Esophagus muscularis mucosa (tissue), 4 donors: ENCODE measurements around the gene ELL2.

Experiments
- EP300 ChIP-seq: sonication (generic); formaldehyde crosslinking; IDR thresholded peaks from one replicate; pipeline ENCODE4 v1.6.1; 2017; ENCODE audit warnings: antibody characterized with exemption
- POLR2A ChIP-seq: fragments of 450-650 bp; IDR thresholded peaks from one replicate; pipeline ENCODE4 v1.6.1; 2017; ENCODE audit warnings: antibody characterized with exemption, moderate library complexity, mild to moderate bottlenecking, low read depth
- TF ChIP-seq, protein P1 (sequence below), 3 experiments: fragments of 200-600 bp in 2 of 3; fragments of 450-650 bp in 1 of 3; sonication (generic) in 2 of 3; IDR thresholded peaks; one replicate each; pipeline ENCODE4 v1.5.1; 2017 to 2019; ENCODE audit warnings: antibody characterized with exemption in 3 of 3, mild to moderate bottlenecking in 2 of 3, moderate library complexity in 1 of 3

DNA sequence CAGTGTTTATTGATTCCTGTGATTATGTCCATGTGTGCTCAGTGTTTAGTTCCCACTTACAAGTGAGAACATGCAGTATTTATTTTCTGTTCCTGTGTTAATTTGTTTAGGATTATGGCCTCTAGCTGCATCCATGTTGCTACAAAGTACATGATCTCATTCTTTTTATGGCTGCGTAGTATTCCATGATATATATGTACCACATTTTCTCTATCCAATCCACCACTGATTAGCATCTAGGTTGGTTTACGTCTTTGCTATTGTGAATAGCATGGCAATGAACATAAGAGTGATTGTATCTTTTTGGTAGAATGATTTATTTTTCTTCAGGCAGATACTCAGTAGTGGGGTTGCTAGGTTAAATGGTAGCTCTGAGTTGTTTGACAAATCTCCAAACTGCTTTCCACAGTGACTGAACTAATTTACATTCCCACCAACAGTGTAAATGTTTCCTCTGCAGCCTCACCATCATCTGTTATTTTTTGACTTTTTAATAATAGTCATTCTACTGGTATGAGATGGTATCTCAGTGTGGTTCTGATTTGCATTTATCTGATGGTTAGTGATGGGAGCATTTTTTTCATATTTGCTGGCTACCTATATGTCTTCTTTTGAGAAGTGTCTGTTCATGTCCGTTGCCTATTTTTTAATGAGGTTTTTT is 47.5 kb upstream of the ELL2 start:
- TF ChIP-seq, protein P1, sequence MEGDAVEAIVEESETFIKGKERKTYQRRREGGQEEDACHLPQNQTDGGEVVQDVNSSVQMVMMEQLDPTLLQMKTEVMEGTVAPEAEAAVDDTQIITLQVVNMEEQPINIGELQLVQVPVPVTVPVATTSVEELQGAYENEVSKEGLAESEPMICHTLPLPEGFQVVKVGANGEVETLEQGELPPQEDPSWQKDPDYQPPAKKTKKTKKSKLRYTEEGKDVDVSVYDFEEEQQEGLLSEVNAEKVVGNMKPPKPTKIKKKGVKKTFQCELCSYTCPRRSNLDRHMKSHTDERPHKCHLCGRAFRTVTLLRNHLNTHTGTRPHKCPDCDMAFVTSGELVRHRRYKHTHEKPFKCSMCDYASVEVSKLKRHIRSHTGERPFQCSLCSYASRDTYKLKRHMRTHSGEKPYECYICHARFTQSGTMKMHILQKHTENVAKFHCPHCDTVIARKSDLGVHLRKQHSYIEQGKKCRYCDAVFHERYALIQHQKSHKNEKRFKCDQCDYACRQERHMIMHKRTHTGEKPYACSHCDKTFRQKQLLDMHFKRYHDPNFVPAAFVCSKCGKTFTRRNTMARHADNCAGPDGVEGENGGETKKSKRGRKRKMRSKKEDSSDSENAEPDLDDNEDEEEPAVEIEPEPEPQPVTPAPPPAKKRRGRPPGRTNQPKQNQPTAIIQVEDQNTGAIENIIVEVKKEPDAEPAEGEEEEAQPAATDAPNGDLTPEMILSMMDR (IDR thresholded peaks at IDR 0.05): no peak
- TF ChIP-seq POLR2A: no peak
- TF ChIP-seq EP300: no peak
